Activated B cell treated with CpG ODN at 0.5 μM for 24 hours (primary cell): ENCODE results near the gene ADGRA1. TPM values are rescaled to one million over a fixed set of nuclear protein-coding genes. Genes with fewer than 3 reads are reported as not detected.

Experiments
- ATAC-seq: fragments of 200-7000 bp; cut with Tn5 transposase; one replicate; pipeline ENCODE4 v1.10.0; 2021; ENCODE audit warnings: low read depth, mild to moderate bottlenecking, moderate library complexity
- CTCF ChIA-PET: fragments of 350-600 bp; sonication (Branson Sonifier 250); formaldehyde crosslinking; loops from one replicate; lab custom pipeline; 2021; ENCODE audit warnings: antibody characterized with exemption; lab: Charles Lee
- POLR2A ChIA-PET: fragments of 350-600 bp; sonication (Branson Sonifier 250); formaldehyde crosslinking; loops from one replicate; lab custom pipeline; 2021; ENCODE audit warnings: antibody characterized with exemption; lab: Charles Lee
- DNase-seq: peaks from one replicate; pipeline ENCODE4 v3.0.0; 2022
- H3K27ac Mint-ChIP-seq: one replicate; pipeline ENCODE4 v1.8.0; 2020; ENCODE audit warnings: mixed read lengths
- H3K27me3 Mint-ChIP-seq: one replicate; pipeline ENCODE4 v1.8.0; 2021; ENCODE audit warnings: mixed read lengths
- H3K36me3 Mint-ChIP-seq: one replicate; pipeline ENCODE4 v1.8.0; 2021; ENCODE audit warnings: low read depth, mixed read lengths
- H3K4me1 Mint-ChIP-seq: one replicate; pipeline ENCODE4 v1.8.0; 2021; ENCODE audit warnings: mixed read lengths
- H3K4me3 Mint-ChIP-seq: one replicate; pipeline ENCODE4 v1.8.0; 2020; ENCODE audit warnings: mild to moderate bottlenecking, mixed read lengths
- H3K9me3 Mint-ChIP-seq: one replicate; pipeline ENCODE4 v1.8.0; 2020; ENCODE audit warnings: mixed read lengths
- CTCF ChIP-seq: fragments of 200-600 bp; IDR thresholded peaks from one replicate; pipeline ENCODE4 v1.8.0; 2022; ENCODE audit warnings: antibody characterized with exemption, mild to moderate bottlenecking
- intact Hi-C: fragments of 100-400 bp; cut with micrococcal nuclease; formaldehyde crosslinking; loops from one replicate; pipeline ENCODE4 v1.15.1; 2024
- total RNA-seq: library from RNA; stranded (reverse); gene quantifications from 2 replicates; pipeline ENCODE4 v1.2.3, GENCODE V29; 2022

Gene ADGRA1
- total RNA-seq, 1 donor from 2014 or later: not detected

DNA sequence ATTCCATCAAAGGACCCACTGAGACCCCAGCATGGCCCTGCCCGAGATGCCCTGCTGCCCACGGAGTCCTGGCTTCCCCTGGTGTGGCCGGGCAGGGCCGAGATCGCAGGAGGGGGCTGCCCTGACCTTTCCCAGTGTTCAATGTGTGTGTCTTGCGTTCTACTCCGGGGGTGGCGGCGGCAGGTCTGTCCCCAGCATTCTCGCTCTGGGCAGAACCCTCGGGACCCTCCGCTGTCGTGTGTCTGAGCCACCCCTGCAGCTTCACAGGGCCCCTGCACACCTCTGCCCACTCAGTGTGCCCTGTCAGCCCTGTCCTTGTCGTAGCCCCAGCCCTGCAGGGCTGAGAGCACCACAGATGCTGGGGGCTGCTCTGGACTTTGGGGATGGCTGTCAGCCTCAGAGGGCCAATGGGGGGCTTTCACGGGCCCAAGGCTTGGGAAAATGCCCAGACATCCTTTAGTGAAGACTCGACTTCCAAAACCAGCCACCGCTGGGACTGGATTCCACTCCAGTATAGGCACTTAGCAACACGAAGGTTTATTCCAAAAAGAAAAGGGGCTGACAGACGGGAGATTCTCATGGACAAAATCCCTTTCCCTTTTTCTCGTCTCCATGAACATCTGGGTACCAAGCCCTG is 42.3 kb downstream of the ADGRA1 start:
- no peak for DNase-seq
- ATAC-seq: no peak
- H3K27me3 Mint-ChIP-seq: peaks cover 6% of the 10 kb centered on the region
- POLR2A ChIA-PET: no interaction called here
- H3K9me3 Mint-ChIP-seq: no peaks in the 10 kb centered on the region
- H3K4me3 Mint-ChIP-seq: no peak overlapping the region
- H3K36me3 Mint-ChIP-seq: no peaks in the 10 kb centered on the region
- intact Hi-C loops: no loop called here
- peaks cover 17% of the 10 kb centered on the region for H3K4me1 Mint-ChIP-seq
- H3K27ac Mint-ChIP-seq: no peak overlapping the region
- no peak for TF ChIP-seq CTCF
- CTCF ChIA-PET: no interaction called here

GRCh38 chr10:133130602-133131001 is 42.9 kb downstream of the ADGRA1 start:
- H3K9me3 Mint-ChIP-seq: no peaks in the 10 kb centered on the region
- CTCF ChIA-PET: no interaction called here
- peaks cover 19% of the 10 kb centered on the region for H3K4me1 Mint-ChIP-seq
- no peak for ATAC-seq
- no peak for DNase-seq
- peaks cover 4% of the 10 kb centered on the region for H3K27me3 Mint-ChIP-seq
- no peak overlapping the region for H3K4me3 Mint-ChIP-seq
- no peak for TF ChIP-seq CTCF
- POLR2A ChIA-PET: no interaction called here
- intact Hi-C loops: no loop called here
- H3K36me3 Mint-ChIP-seq: no peaks in the 10 kb centered on the region
- H3K27ac Mint-ChIP-seq: no peak overlapping the region

- TF ChIP-seq CTCF: no peak
- ChIA-PET POLR2A (no interaction called here), CTCF (no interaction called here)
- Mint-ChIP-seq H3K4me1 (peaks cover 19% of the 10 kb centered on the region), H3K9me3 (no peaks in the 10 kb centered on the region), H3K36me3 (no peaks in the 10 kb centered on the region), H3K27ac (no peak overlapping the region), H3K27me3 (peaks cover 2% of the 10 kb centered on the region), H3K4me3 (no peak overlapping the region)
- intact Hi-C loops: no loop called here
- DNase-seq (no peak), ATAC-seq (no peak)
These were observed 43.3 kb downstream of the ADGRA1 start for GRCh38 chr10:133131053-133131452.

DNA sequence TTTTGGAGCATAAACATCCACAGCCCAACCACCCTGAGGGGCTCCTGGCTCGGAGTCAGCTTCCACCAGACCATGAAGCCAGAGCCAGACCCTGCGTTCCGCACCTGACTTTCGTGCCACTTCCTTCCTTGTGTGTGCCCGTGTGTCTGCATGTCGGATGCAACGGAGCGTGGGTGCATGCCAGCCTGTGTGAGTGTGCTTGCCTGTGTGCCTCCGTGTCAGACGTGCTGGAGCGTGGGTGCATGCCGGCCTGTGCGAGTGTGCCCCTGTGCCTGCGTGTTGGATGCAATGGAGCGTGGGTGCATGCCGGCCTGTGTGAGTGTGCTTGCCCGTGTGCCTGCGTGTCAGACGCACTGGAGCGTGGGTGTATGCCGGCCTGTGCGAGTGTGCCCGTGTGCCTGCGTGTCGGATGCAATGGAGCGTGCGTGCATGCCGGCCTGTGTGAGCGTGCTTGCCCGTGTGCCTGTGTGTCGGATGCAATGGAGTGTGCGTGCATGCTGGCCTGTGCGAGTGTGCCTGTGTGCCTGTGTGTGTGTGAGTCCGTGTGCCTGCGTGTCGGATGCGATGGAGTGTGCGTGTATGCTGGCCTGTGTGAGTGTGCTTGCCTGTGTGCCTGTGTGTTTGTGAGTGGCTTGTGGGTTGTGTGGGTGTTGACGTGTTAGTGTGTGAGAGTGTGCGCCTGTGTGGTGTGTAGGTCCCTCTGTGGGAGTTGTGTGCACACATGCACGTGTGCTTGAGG is 44.2 kb downstream of the ADGRA1 start:
- POLR2A ChIA-PET: no interaction called here
- ATAC-seq: peak; percentile 31
- CTCF ChIA-PET: no interaction called here
- no peak for DNase-seq
- Mint-ChIP-seq H3K9me3 (no peaks in the 10 kb centered on the region), H3K27ac (no peak overlapping the region), H3K4me1 (peaks cover 19% of the 10 kb centered on the region), H3K4me3 (no peak overlapping the region), H3K27me3 (no peaks in the 10 kb centered on the region), H3K36me3 (no peaks in the 10 kb centered on the region)
- TF ChIP-seq CTCF: no peak
- intact Hi-C loops: no loop called here

- no peak for TF ChIP-seq CTCF
- intact Hi-C loops: no loop called here
- no peak overlapping the region for H3K4me3 Mint-ChIP-seq
- no peak overlapping the region for H3K27ac Mint-ChIP-seq
- no peak for DNase-seq
- no peaks in the 10 kb centered on the region for H3K36me3 Mint-ChIP-seq
- no peak for ATAC-seq
- ChIA-PET CTCF (no interaction called here), POLR2A (no interaction called here)
- peaks cover 19% of the 10 kb centered on the region for H3K4me1 Mint-ChIP-seq
- H3K9me3 Mint-ChIP-seq: no peaks in the 10 kb centered on the region
- H3K27me3 Mint-ChIP-seq: no peaks in the 10 kb centered on the region
These were observed 45.0 kb downstream of the ADGRA1 start for GRCh38 chr10:133132473-133133291.
